ENCODE measurements around the gene FRK. TPM values are rescaled to one million over a fixed set of nuclear protein-coding genes. Genes with fewer than 3 reads are reported as not detected.

FRK gene
- total RNA-seq, 4 donors from 2014 or later, result 1.2 to 3.5 (median 2.4) TPM

GRCh38 chr6:116029535-116029934, 31.2 kb downstream of the FRK start:
- intact Hi-C loops (cut with DNase I), result no loop called here
- H3K27ac ChIP-seq, result no peak overlapping the region
- 78 to 84% methylated on average over 1 of the region's 1 CpG for WGBS, 2 donors
- no peak for DNase-seq
- TF ChIP-seq CTCF (IDR thresholded peaks at IDR 0.05) (no peak), POLR2A (IDR thresholded peaks at IDR 0.05) (no peak)
- H3K9me3 ChIP-seq, result no peaks in the 10 kb centered on the region
- H3K36me3 ChIP-seq, result no peaks in the 10 kb centered on the region
- H3K4me1 ChIP-seq, result no peaks in the 10 kb centered on the region
- no peak overlapping the region for H3K4me3 ChIP-seq (replicated peaks in 1 of 3)
- H3K27me3 ChIP-seq, result no peaks in the 10 kb centered on the region

GRCh38 chr6:116028233-116028632, 32.5 kb downstream of the FRK start:
- DNase-seq, result no peak
- WGBS, 2 donors, result 96 to 100% methylated on average over 1 of the region's 1 CpG
- intact Hi-C loops (cut with DNase I), result no loop called here
- Histone ChIP-seq H3K36me3 (no peaks in the 10 kb centered on the region), H3K27me3 (no peaks in the 10 kb centered on the region), H3K9me3 (no peaks in the 10 kb centered on the region), H3K27ac (no peak overlapping the region), H3K4me1 (no peaks in the 10 kb centered on the region), H3K4me3 (replicated peaks in 1 of 3) (no peak overlapping the region)
- no peak for TF ChIP-seq POLR2A (IDR thresholded peaks at IDR 0.05)
- TF ChIP-seq CTCF (IDR thresholded peaks at IDR 0.05), result no peak

GRCh38 chr6:116027801-116028200, 32.9 kb downstream of the FRK start:
- intact Hi-C loops (cut with DNase I), result no loop called here
- H3K27ac ChIP-seq, result no peak overlapping the region

GRCh38 chr6:116025405-116025804, 35.3 kb downstream of the FRK start:
- H3K27me3 ChIP-seq, result no peaks in the 10 kb centered on the region
- no peaks in the 10 kb centered on the region for H3K9me3 ChIP-seq
- no peaks in the 10 kb centered on the region for H3K4me1 ChIP-seq
- H3K27ac ChIP-seq, result no peak overlapping the region
- DNase-seq, result no peak
- H3K4me3 ChIP-seq (replicated peaks in 1 of 3), result no peak overlapping the region
- no peaks in the 10 kb centered on the region for H3K36me3 ChIP-seq
- TF ChIP-seq POLR2A (IDR thresholded peaks at IDR 0.05), result no peak
- no peak for TF ChIP-seq CTCF (IDR thresholded peaks at IDR 0.05)
- intact Hi-C loops (cut with DNase I), result no loop called here

More at GRCh38 chr6:116027801-116028200, 32.9 kb downstream of the FRK start:
- no peak overlapping the region for H3K4me3 ChIP-seq (replicated peaks in 1 of 3)
- no peaks in the 10 kb centered on the region for H3K36me3 ChIP-seq
- no peak for TF ChIP-seq POLR2A (IDR thresholded peaks at IDR 0.05)
- no peak for TF ChIP-seq CTCF (IDR thresholded peaks at IDR 0.05)
- no peaks in the 10 kb centered on the region for H3K4me1 ChIP-seq
- no peaks in the 10 kb centered on the region for H3K27me3 ChIP-seq
- no peak for DNase-seq
- no peaks in the 10 kb centered on the region for H3K9me3 ChIP-seq

- Histone ChIP-seq H3K27ac (no peak overlapping the region), H3K27me3 (no peaks in the 10 kb centered on the region), H3K36me3 (no peaks in the 10 kb centered on the region), H3K4me1 (peaks cover 0 to 4% of the 10 kb centered on the region in 2 donors), H3K9me3 (no peaks in the 10 kb centered on the region), H3K4me3 (replicated peaks in 1 of 3) (no peak overlapping the region)
- 46 to 58% methylated on average over 2 of the region's 2 CpGs for WGBS, 2 donors
- no peak for TF ChIP-seq POLR2A (IDR thresholded peaks at IDR 0.05)
- no peak for TF ChIP-seq CTCF (IDR thresholded peaks at IDR 0.05)
- intact Hi-C loops (cut with DNase I), result no loop called here
- no peak for DNase-seq
Measured at GRCh38 chr6:116022841-116023445, 37.7 kb downstream of the FRK start.
